Esophagus muscularis mucosa (tissue), 4 donors: ENCODE data around the gene HCRTR2. TPM values are rescaled to one million over a fixed set of nuclear protein-coding genes. Genes with fewer than 3 reads are reported as not detected.

Experiments
- DNase-seq: peaks from one replicate; pipeline ENCODE4 v3.0.0-alpha.2; 2017; ENCODE audit errors: extremely low spot score
- H3K27ac ChIP-seq, 4 donors: fragments of 200-600 bp; sonication (generic); replicated peaks in 1 of 4; 1 replicate in 3 of 4; 2 replicates in 1 of 4; pipeline ENCODE4 v1.5.1; 2016 to 2019; ENCODE audit warnings: mild to moderate bottlenecking in 1 of 4
- H3K27me3 ChIP-seq, 4 donors: fragments of 200-600 bp; sonication (generic); one replicate each; pipeline versions ENCODE4 v1.5.1 to v1.6.0; 2016 to 2019
- H3K36me3 ChIP-seq, 4 donors: fragments of 200-600 bp; sonication (generic); one replicate each; pipeline ENCODE4 v1.5.1; 2016 to 2019
- H3K4me1 ChIP-seq, 4 donors: fragments of 200-600 bp; sonication (generic); one replicate each; pipeline ENCODE4 v1.5.1; 2016 to 2019
- H3K4me3 ChIP-seq, 4 donors: fragments of 200-600 bp; sonication (generic); 1 replicate in 2 of 4; 2 replicates in 2 of 4; pipeline ENCODE4 v1.5.1; 2016 to 2019; ENCODE audit warnings: mild to moderate bottlenecking in 4 of 4, moderate library complexity in 1 of 4
- H3K9me3 ChIP-seq, 4 donors: fragments of 200-600 bp; sonication (generic); 1 replicate in 3 of 4; 2 replicates in 1 of 4; pipeline ENCODE4 v1.5.1; 2016 to 2019
- EP300 ChIP-seq: sonication (generic); formaldehyde crosslinking; IDR thresholded peaks from one replicate; pipeline ENCODE4 v1.6.1; 2017; ENCODE audit warnings: antibody characterized with exemption
- POLR2A ChIP-seq: fragments of 450-650 bp; IDR thresholded peaks from one replicate; pipeline ENCODE4 v1.6.1; 2017; ENCODE audit warnings: antibody characterized with exemption, moderate library complexity, mild to moderate bottlenecking, low read depth
- POLR2AphosphoS5 ChIP-seq, 2 donors: sonication (generic); formaldehyde crosslinking; IDR thresholded peaks; one replicate each; pipeline ENCODE4 v1.6.1; 2017; ENCODE audit warnings: antibody characterized with exemption in 2 of 2
- WGBS: methylation state at CpG from one replicate; pipeline ENCODE4 v1.1.5; 2018; 5-methylcytosine and 5-hydroxymethylcytosine counted together
- intact Hi-C: fragments of 100-400 bp; cut with DNase I; formaldehyde crosslinking; loops from one replicate; pipeline ENCODE4 v1.15.1; 2023
- total RNA-seq, 4 donors: library from RNA; depleted of rRNA; stranded (reverse); fragments of >200 nt; gene quantifications; one replicate each; pipeline versions ENCODE4 v1.1.0 to v1.2.1, GENCODE V29; 2016
- TF ChIP-seq, protein P1 (sequence below), 3 experiments: fragments of 200-600 bp in 2 of 3; fragments of 450-650 bp in 1 of 3; sonication (generic) in 2 of 3; IDR thresholded peaks; one replicate each; pipeline ENCODE4 v1.5.1; 2017 to 2019; ENCODE audit warnings: antibody characterized with exemption in 3 of 3, mild to moderate bottlenecking in 2 of 3, moderate library complexity in 1 of 3

Gene HCRTR2
- total RNA-seq, 4 donors from 2014 or later = not detected

DNA sequence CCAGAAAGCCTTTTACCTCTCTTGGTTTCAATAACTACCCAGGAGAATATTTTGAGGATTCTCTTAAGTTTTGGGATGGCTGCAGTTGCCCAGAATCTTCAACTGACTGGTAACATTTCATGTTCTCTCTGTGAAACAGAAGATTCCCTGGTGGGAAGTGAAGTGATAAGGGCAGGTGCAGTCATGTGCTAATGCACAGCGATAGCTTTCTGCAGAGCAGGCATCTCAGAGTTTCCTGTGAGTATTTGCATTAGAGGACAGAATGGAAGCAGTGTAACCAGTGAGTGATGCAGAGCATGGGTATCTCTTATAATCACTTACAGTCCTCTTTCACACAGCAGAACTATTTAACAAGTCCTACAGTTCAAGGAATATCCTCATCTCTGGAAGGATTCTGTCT, 76.1 kb downstream of the HCRTR2 start:
- no peak overlapping the region for H3K4me3 ChIP-seq
- no peak for DNase-seq
- no peak for TF ChIP-seq POLR2AphosphoS5 (IDR thresholded peaks at IDR 0.05)
- no peak for TF ChIP-seq POLR2A
- no peak for TF ChIP-seq EP300
- H3K27ac ChIP-seq = no peak overlapping the region
- WGBS = 29% methylated on average over 1 of the region's 1 CpG
- H3K9me3 ChIP-seq = no peaks in the 10 kb centered on the region
- no peaks in the 10 kb centered on the region for H3K4me1 ChIP-seq
- intact Hi-C loops = no loop called here
- H3K27me3 ChIP-seq = no peaks in the 10 kb centered on the region
- no peaks in the 10 kb centered on the region for H3K36me3 ChIP-seq

DNA sequence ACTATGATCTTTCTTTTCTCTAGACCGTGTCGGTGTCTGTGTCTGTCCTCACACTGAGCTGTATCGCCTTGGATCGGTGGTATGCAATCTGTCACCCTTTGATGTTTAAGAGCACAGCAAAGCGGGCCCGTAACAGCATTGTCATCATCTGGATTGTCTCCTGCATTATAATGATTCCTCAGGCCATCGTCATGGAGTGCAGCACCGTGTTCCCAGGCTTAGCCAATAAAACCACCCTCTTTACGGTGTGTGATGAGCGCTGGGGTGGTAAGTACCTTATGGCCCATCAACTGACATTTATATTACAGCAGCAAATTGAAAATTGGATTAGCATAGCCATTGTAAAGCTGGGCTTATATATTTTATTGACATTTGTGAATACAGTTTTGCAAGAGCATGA, 80.8 kb downstream of the HCRTR2 start:
- H3K4me3 ChIP-seq = no peak overlapping the region
- intact Hi-C loops = no loop called here
- no peaks in the 10 kb centered on the region for H3K9me3 ChIP-seq
- H3K27ac ChIP-seq = no peak overlapping the region
- 78% methylated on average over 10 of the region's 10 CpGs for WGBS
- H3K4me1 ChIP-seq = no peaks in the 10 kb centered on the region
- no peaks in the 10 kb centered on the region for H3K27me3 ChIP-seq
- TF ChIP-seq, protein P1, sequence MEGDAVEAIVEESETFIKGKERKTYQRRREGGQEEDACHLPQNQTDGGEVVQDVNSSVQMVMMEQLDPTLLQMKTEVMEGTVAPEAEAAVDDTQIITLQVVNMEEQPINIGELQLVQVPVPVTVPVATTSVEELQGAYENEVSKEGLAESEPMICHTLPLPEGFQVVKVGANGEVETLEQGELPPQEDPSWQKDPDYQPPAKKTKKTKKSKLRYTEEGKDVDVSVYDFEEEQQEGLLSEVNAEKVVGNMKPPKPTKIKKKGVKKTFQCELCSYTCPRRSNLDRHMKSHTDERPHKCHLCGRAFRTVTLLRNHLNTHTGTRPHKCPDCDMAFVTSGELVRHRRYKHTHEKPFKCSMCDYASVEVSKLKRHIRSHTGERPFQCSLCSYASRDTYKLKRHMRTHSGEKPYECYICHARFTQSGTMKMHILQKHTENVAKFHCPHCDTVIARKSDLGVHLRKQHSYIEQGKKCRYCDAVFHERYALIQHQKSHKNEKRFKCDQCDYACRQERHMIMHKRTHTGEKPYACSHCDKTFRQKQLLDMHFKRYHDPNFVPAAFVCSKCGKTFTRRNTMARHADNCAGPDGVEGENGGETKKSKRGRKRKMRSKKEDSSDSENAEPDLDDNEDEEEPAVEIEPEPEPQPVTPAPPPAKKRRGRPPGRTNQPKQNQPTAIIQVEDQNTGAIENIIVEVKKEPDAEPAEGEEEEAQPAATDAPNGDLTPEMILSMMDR (IDR thresholded peaks at IDR 0.05) = no peak
- TF ChIP-seq EP300 (no peak), POLR2A (no peak), POLR2AphosphoS5 (IDR thresholded peaks at IDR 0.05) (no peak)
- H3K36me3 ChIP-seq = no peaks in the 10 kb centered on the region
- DNase-seq = no peak

DNA sequence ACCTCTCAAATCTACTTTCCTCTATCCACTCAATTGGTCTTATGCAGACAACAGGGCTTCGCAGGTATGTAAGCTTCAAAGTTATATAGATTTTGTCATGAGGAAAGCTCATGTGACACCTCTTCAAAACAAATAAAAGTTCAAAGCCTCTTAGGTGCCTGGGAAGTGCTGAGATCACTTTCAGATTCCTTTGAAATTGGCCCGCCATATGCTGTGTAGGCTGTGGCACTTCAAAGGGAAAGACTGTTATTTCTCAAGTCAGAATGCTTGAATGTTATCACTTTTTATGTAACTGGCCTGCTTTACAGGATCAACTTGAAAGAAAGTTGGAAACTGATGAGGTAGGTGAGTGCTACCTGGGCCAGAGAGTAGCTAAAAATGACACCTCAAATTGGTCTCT, 85.9 kb downstream of the HCRTR2 start:
- no peak overlapping the region for H3K4me3 ChIP-seq
- H3K4me1 ChIP-seq = no peaks in the 10 kb centered on the region
- no peaks in the 10 kb centered on the region for H3K36me3 ChIP-seq
- WGBS = 76% methylated on average over 2 of the region's 2 CpGs
- H3K27me3 ChIP-seq = no peaks in the 10 kb centered on the region
- H3K9me3 ChIP-seq = no peaks in the 10 kb centered on the region
- DNase-seq = no peak
- no peak for TF ChIP-seq EP300
- TF ChIP-seq, protein P1 (IDR thresholded peaks at IDR 0.05) = no peak
- no peak for TF ChIP-seq POLR2A
- TF ChIP-seq POLR2AphosphoS5 (IDR thresholded peaks at IDR 0.05) = no peak
- intact Hi-C loops = no loop called here
- H3K27ac ChIP-seq = no peak overlapping the region

DNA sequence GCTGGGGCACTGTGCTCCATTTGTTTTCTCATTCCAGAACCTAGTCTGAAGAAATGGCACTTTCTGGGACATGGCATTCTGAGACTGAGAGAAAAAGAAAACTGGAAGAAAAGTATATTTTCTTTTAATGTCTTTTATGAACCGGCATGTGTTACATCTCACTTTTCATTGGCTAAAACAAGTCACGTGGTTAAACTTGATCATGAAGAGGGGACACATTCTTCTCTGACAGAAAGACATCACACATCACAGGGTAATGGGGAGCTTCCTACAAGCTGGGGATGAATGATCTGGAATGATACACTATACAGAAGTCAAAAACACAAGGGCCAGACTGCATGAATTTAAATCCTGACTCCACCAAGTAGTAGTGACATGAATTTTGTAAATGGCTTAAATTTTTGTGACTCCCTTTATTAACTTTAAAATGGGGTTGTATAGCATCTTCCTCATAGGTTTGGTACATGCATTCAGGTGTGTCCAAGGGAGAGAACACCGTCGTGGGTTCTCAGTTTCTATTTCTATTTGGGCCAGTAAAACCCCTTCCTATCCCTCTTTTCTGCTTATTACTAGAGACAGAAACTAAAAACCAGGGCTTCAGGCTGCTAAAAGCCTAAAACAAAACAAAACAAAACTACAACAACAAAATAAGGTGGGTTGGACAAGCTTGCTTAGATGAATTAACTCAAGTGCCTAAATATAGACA, 91.2 kb downstream of the HCRTR2 start:
- no peaks in the 10 kb centered on the region for H3K4me1 ChIP-seq
- H3K27ac ChIP-seq = no peak overlapping the region
- no peak overlapping the region for H3K4me3 ChIP-seq
- intact Hi-C loops = no loop called here
- DNase-seq = no peak
- TF ChIP-seq POLR2AphosphoS5 (IDR thresholded peaks at IDR 0.05) = no peak
- TF ChIP-seq EP300 = no peak
- TF ChIP-seq, protein P1 (IDR thresholded peaks at IDR 0.05) = no peak
- no peak for TF ChIP-seq POLR2A
- H3K27me3 ChIP-seq = no peaks in the 10 kb centered on the region
- no peaks in the 10 kb centered on the region for H3K9me3 ChIP-seq
- 94% methylated on average over 4 of the region's 4 CpGs for WGBS
- no peaks in the 10 kb centered on the region for H3K36me3 ChIP-seq

DNA sequence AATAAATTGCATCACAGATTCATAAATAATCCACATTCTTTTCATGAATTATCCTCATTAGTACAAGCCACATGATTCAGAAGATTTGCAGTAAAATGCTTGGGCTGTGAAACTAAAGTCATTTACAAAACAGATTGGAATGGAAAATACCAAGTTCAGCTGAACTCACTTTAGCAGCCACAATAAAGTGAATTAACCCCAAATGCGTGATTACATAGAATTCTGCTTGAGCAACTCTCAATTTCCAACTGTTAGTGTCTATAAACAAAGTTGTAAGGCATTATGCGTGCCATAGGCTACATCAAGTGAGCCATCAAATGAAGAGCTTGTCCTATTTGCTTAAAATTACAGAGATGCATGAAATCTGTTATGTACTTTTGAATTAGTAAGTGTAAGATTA, 92.6 kb downstream of the HCRTR2 start:
- Histone ChIP-seq H3K9me3 (no peaks in the 10 kb centered on the region), H3K4me1 (no peaks in the 10 kb centered on the region), H3K36me3 (no peaks in the 10 kb centered on the region), H3K4me3 (no peak overlapping the region), H3K27ac (no peak overlapping the region), H3K27me3 (no peaks in the 10 kb centered on the region)
- intact Hi-C loops = no loop called here
- TF ChIP-seq, protein P1 (IDR thresholded peaks at IDR 0.05) = no peak
- TF ChIP-seq EP300 = no peak
- no peak for TF ChIP-seq POLR2AphosphoS5 (IDR thresholded peaks at IDR 0.05)
- no peak for TF ChIP-seq POLR2A
- DNase-seq = no peak
- 81% methylated on average over 2 of the region's 2 CpGs for WGBS
